ENCODE data around the gene CAMK2B.

- no peak for TF ChIP-seq CTCF (IDR thresholded peaks at IDR 0.05; ENCODE audit: borderline replicate concordance, extremely low read depth, low read length, poor library complexity, severe bottlenecking)
- TF ChIP-seq EZH2 (IDR thresholded peaks at IDR 0.05; ENCODE audit: borderline replicate concordance, low read depth, low read length, severe bottlenecking): no peak
These were observed 149.7 kb downstream of the CAMK2B start for GRCh38 chr7:44175730-44176129.
